ENCODE results near the gene N4BP3. TPM values are rescaled to one million over a fixed set of nuclear protein-coding genes. Genes with fewer than 3 reads are reported as not detected.

The N4BP3 gene
- total RNA-seq, 1 donor from 2014 or later = 1.8 TPM

DNA sequence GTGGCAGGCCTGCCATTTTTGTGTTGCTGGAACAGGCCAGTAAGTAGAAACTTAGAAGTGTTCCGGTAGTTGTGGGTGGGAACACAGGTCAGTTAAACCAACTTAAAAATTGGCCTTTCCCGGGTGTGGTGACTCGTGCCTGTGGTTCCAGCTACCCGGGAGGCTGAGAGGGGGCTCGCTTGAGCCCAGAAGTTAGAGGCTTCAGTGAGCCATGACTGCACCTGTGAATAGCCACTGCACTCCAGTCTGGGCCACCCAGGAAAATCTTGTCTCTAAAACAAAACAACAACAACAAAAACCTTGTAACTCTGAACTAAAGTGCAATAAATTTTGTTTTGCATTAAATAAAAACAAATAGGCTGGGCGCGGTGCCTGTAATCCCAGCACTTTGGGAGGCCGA, 41.7 kb downstream of the N4BP3 start:
- Histone ChIP-seq H3K4me3 (no peak overlapping the region), H3K9me3 (replicated peaks) (no peaks in the 10 kb centered on the region), H3K36me3 (peaks cover 12% of the 10 kb centered on the region), H3K27ac (replicated peaks) (no peak overlapping the region), H3K27me3 (ENCODE audit: low read depth) (no peaks in the 10 kb centered on the region), H3K4me1 (peaks cover 34% of the 10 kb centered on the region)
- TF ChIP-seq, protein P1, sequence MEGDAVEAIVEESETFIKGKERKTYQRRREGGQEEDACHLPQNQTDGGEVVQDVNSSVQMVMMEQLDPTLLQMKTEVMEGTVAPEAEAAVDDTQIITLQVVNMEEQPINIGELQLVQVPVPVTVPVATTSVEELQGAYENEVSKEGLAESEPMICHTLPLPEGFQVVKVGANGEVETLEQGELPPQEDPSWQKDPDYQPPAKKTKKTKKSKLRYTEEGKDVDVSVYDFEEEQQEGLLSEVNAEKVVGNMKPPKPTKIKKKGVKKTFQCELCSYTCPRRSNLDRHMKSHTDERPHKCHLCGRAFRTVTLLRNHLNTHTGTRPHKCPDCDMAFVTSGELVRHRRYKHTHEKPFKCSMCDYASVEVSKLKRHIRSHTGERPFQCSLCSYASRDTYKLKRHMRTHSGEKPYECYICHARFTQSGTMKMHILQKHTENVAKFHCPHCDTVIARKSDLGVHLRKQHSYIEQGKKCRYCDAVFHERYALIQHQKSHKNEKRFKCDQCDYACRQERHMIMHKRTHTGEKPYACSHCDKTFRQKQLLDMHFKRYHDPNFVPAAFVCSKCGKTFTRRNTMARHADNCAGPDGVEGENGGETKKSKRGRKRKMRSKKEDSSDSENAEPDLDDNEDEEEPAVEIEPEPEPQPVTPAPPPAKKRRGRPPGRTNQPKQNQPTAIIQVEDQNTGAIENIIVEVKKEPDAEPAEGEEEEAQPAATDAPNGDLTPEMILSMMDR (IDR thresholded peaks at IDR 0.05; ENCODE audit: borderline replicate concordance) = no peak
- intact Hi-C loops (cut with micrococcal nuclease) = no loop called here
- no peak for DNase-seq

GRCh38 chr5:178160176-178160575, 46.8 kb downstream of the N4BP3 start:
- Histone ChIP-seq H3K27ac (replicated peaks) (no peak overlapping the region), H3K36me3 (no peaks in the 10 kb centered on the region), H3K4me1 (peaks cover 8% of the 10 kb centered on the region), H3K27me3 (ENCODE audit: low read depth) (peaks cover 34% of the 10 kb centered on the region), H3K9me3 (replicated peaks) (no peaks in the 10 kb centered on the region), H3K4me3 (no peak overlapping the region)
- TF ChIP-seq, protein P1 (IDR thresholded peaks at IDR 0.05; ENCODE audit: borderline replicate concordance) = no peak
- intact Hi-C loops (cut with micrococcal nuclease) = no loop called here
- no peak for DNase-seq

- no peak overlapping the region for H3K27ac ChIP-seq (replicated peaks)
- no peaks in the 10 kb centered on the region for H3K9me3 ChIP-seq (replicated peaks)
- no peaks in the 10 kb centered on the region for H3K36me3 ChIP-seq
- intact Hi-C loops (cut with micrococcal nuclease) = no loop called here
- no peak for DNase-seq
- no peak overlapping the region for H3K4me3 ChIP-seq
- H3K4me1 ChIP-seq = peaks cover 8% of the 10 kb centered on the region
- H3K27me3 ChIP-seq (ENCODE audit: low read depth) = peaks cover 47% of the 10 kb centered on the region
- TF ChIP-seq, protein P1 (IDR thresholded peaks at IDR 0.05; ENCODE audit: borderline replicate concordance) = no peak
Observed at GRCh38 chr5:178162481-178162880, 49.1 kb downstream of the N4BP3 start.

- TF ChIP-seq, protein P1 (IDR thresholded peaks at IDR 0.05; ENCODE audit: borderline replicate concordance) = peak; percentile 100
- Histone ChIP-seq H3K27ac (replicated peaks) (no peak overlapping the region), H3K27me3 (ENCODE audit: low read depth) (peaks cover 57% of the 10 kb centered on the region), H3K4me1 (peaks cover 8% of the 10 kb centered on the region), H3K36me3 (no peaks in the 10 kb centered on the region), H3K4me3 (peak overlapping the region; percentile 30), H3K9me3 (replicated peaks) (no peaks in the 10 kb centered on the region)
- peak; percentile 79 for DNase-seq
- intact Hi-C loops (cut with micrococcal nuclease) = loop anchor here (2.0 kb wide), 1 partner anchor 87 kb away; no protein-coding TSS in a partner anchor
Observed at GRCh38 chr5:178163772-178164735, 50.7 kb downstream of the N4BP3 start.

DNA sequence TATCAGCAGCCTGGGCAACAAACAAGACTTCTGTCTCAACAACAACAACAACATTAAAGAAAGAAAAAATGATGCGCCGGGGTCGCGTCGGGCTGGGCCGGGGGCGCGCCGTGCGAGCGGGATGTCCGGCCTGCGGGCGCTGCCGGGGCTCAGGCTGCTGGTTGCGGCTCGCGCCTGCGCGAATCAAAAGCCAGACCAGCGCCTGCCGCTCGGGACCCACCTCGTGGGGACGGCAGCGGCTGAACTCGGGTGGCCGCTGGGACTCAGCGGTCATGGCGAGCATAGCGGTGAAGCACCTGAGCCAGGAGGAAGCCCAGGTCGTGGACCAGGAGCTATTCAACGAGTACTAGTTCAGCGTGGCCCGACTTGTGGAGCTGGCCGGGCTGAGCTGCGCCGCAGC, 52.2 kb downstream of the N4BP3 start:
- TF ChIP-seq, protein P1 (IDR thresholded peaks at IDR 0.05; ENCODE audit: borderline replicate concordance) = no peak
- H3K27ac ChIP-seq (replicated peaks) = no peak overlapping the region
- intact Hi-C loops (cut with micrococcal nuclease) = loop anchor here (2.0 kb wide), 1 partner anchor 89 kb away; no protein-coding TSS in a partner anchor
- no peak for DNase-seq
- H3K36me3 ChIP-seq = no peaks in the 10 kb centered on the region
- H3K4me1 ChIP-seq = peaks cover 8% of the 10 kb centered on the region
- H3K9me3 ChIP-seq (replicated peaks) = no peaks in the 10 kb centered on the region
- peak overlapping the region; percentile 29 for H3K4me3 ChIP-seq
- H3K27me3 ChIP-seq (ENCODE audit: low read depth) = peaks cover 62% of the 10 kb centered on the region
